Right atrium auricular region (tissue), 2 donors: ENCODE results near the gene MYMK. TPM values are rescaled to one million over a fixed set of nuclear protein-coding genes. Genes with fewer than 3 reads are reported as not detected.

Experiments used
- DNase-seq: peaks from one replicate; pipeline ENCODE4 v3.0.0-alpha.2; 2019; ENCODE audit warnings: low spot score
- H3K27ac ChIP-seq, 2 donors: fragments of 200-600 bp; sonication (generic); 1 replicate in 1 of 2; 2 replicates in 1 of 2; pipeline ENCODE4 v1.5.1; 2016 to 2019
- H3K27me3 ChIP-seq, 2 donors: fragments of 200-600 bp; sonication (generic); one replicate each; pipeline versions ENCODE4 v1.5.1 to v1.6.0; 2017 to 2019
- H3K36me3 ChIP-seq: fragments of 200-600 bp; sonication (generic); one replicate; pipeline ENCODE4 v1.5.1; 2016
- H3K4me1 ChIP-seq, 2 donors: fragments of 200-600 bp; sonication (generic); one replicate each; pipeline versions ENCODE4 v1.5.1 to v1.6.0; 2017 to 2019
- H3K4me3 ChIP-seq, 2 donors: fragments of 200-600 bp; sonication (generic); 1 replicate in 1 of 2; 2 replicates in 1 of 2; pipeline ENCODE4 v1.5.1; 2017 to 2019; ENCODE audit warnings: mild to moderate bottlenecking in 1 of 2, moderate library complexity in 1 of 2
- H3K9me3 ChIP-seq, 2 donors: fragments of 200-600 bp; sonication (generic); one replicate each; pipeline ENCODE4 v1.5.1; 2019
- CTCF ChIP-seq, 2 donors: fragments of 200-600 bp; sonication (generic); IDR thresholded peaks; one replicate each; pipeline ENCODE4 v1.5.1; 2019; ENCODE audit warnings: antibody characterized with exemption in 2 of 2
- total RNA-seq, 2 donors: library from RNA; depleted of rRNA; stranded (reverse); fragments of >200 nt; gene quantifications; one replicate each; pipeline ENCODE4 v1.1.0, GENCODE V29; 2016

Gene MYMK
- total RNA-seq, 2 donors from 2014 or later, result not detected

GRCh38 chr9:133473743-133474142 lies 51.0 kb downstream of the MYMK start:
- DNase-seq, result no peak
- TF ChIP-seq CTCF (IDR thresholded peaks at IDR 0.05), result no peak
- Histone ChIP-seq H3K9me3 (no peaks in the 10 kb centered on the region), H3K27ac (no peak overlapping the region), H3K4me3 (no peak overlapping the region), H3K27me3 (no peaks in the 10 kb centered on the region), H3K4me1 (peaks cover 0 to 11% of the 10 kb centered on the region in 2 donors), H3K36me3 (peaks cover 9% of the 10 kb centered on the region)

GRCh38 chr9:133472753-133473378 lies 51.9 kb downstream of the MYMK start:
- no peak overlapping the region for H3K27ac ChIP-seq
- no peak for DNase-seq
- peaks cover 9% of the 10 kb centered on the region for H3K36me3 ChIP-seq
- H3K4me3 ChIP-seq, result no peak overlapping the region
- no peaks in the 10 kb centered on the region for H3K9me3 ChIP-seq
- TF ChIP-seq CTCF (IDR thresholded peaks at IDR 0.05), result no peak
- H3K27me3 ChIP-seq, result no peaks in the 10 kb centered on the region
- H3K4me1 ChIP-seq, result peaks cover 0 to 2% of the 10 kb centered on the region in 2 donors

- TF ChIP-seq CTCF (IDR thresholded peaks at IDR 0.05), result no peak
- H3K9me3 ChIP-seq, result no peaks in the 10 kb centered on the region
- no peak overlapping the region for H3K4me3 ChIP-seq
- no peak overlapping the region for H3K27ac ChIP-seq
- DNase-seq, result no peak
- no peaks in the 10 kb centered on the region for H3K4me1 ChIP-seq
- H3K36me3 ChIP-seq, result peaks cover 9% of the 10 kb centered on the region
- H3K27me3 ChIP-seq, result no peaks in the 10 kb centered on the region
These were observed 52.5 kb downstream of the MYMK start for GRCh38 chr9:133472277-133472645.

- Histone ChIP-seq H3K4me3 (no peak overlapping the region), H3K4me1 (no peaks in the 10 kb centered on the region), H3K36me3 (peaks cover 9% of the 10 kb centered on the region), H3K27me3 (no peaks in the 10 kb centered on the region), H3K27ac (no peak overlapping the region), H3K9me3 (no peaks in the 10 kb centered on the region)
- no peak for TF ChIP-seq CTCF (IDR thresholded peaks at IDR 0.05)
- DNase-seq, result no peak
These were observed 53.0 kb downstream of the MYMK start for GRCh38 chr9:133471551-133472276.

GRCh38 chr9:133470988-133471387 lies 53.8 kb downstream of the MYMK start:
- no peak for DNase-seq
- H3K27ac ChIP-seq, result no peak overlapping the region
- no peaks in the 10 kb centered on the region for H3K9me3 ChIP-seq
- peaks cover 9% of the 10 kb centered on the region for H3K36me3 ChIP-seq
- H3K4me1 ChIP-seq, result no peaks in the 10 kb centered on the region
- no peaks in the 10 kb centered on the region for H3K27me3 ChIP-seq
- H3K4me3 ChIP-seq, result no peak overlapping the region
- TF ChIP-seq CTCF (IDR thresholded peaks at IDR 0.05), result no peak
